ENCODE results near the gene B9D2. TPM values are rescaled to one million over a fixed set of nuclear protein-coding genes. Genes with fewer than 3 reads are reported as not detected.

The B9D2 gene
- total RNA-seq, 2 experiments from 2014 or later: 21.1 to 26.8 TPM

GRCh38 chr19:41319500-41320184 lies 44.3 kb downstream of the B9D2 start:
- Histone ChIP-seq H3K36me3 (ENCODE audit: insufficient read depth, low read length) (peaks cover 76% of the 10 kb centered on the region), H3K27ac (ENCODE audit: low read depth in 1 of 2, low read length in 2 of 2) (no peak overlapping the region), H3K4me3 (ENCODE audit: low read length) (no peak overlapping the region), H3K27me3 (ENCODE audit: control insufficient read depth in 1 of 2, insufficient read depth in 2 of 2, low read length in 2 of 2) (no peaks in the 10 kb centered on the region), H3K4me1 (ENCODE audit: insufficient read depth, low read length) (peaks cover 32% of the 10 kb centered on the region), H3K9me3 (ENCODE audit: control insufficient read depth in 1 of 2, insufficient read depth in 1 of 2, low read length in 2 of 2) (no peaks in the 10 kb centered on the region)
- no peaks in the 10 kb centered on the region for H3K27me3 Mint-ChIP-seq
- ChIA-PET POLR2A (interaction anchor here (0.6 kb wide), 1 partner anchor 29 kb away, joined by 5 read pairs; no protein-coding TSS in a partner anchor), CTCF (no interaction called here)
- peak overlapping the region; percentile 30 for H3K4me3 Mint-ChIP-seq
- ATAC-seq (ENCODE audit: poor library complexity) (no peak), DNase-seq (peak in 1 of 14 experiments; percentile 31)
- H3K4me1 Mint-ChIP-seq (ENCODE audit: low read depth): peaks cover 42% of the 10 kb centered on the region
- H3K27ac Mint-ChIP-seq: peak overlapping the region; percentile 26
- no peaks in the 10 kb centered on the region for H3K9me3 Mint-ChIP-seq
- intact Hi-C loops (cut with DNase I, micrococcal nuclease): no loop called here
- TF ChIP-seq, protein P1, sequence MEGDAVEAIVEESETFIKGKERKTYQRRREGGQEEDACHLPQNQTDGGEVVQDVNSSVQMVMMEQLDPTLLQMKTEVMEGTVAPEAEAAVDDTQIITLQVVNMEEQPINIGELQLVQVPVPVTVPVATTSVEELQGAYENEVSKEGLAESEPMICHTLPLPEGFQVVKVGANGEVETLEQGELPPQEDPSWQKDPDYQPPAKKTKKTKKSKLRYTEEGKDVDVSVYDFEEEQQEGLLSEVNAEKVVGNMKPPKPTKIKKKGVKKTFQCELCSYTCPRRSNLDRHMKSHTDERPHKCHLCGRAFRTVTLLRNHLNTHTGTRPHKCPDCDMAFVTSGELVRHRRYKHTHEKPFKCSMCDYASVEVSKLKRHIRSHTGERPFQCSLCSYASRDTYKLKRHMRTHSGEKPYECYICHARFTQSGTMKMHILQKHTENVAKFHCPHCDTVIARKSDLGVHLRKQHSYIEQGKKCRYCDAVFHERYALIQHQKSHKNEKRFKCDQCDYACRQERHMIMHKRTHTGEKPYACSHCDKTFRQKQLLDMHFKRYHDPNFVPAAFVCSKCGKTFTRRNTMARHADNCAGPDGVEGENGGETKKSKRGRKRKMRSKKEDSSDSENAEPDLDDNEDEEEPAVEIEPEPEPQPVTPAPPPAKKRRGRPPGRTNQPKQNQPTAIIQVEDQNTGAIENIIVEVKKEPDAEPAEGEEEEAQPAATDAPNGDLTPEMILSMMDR (IDR thresholded peaks at IDR 0.05): no peak
- H3K36me3 Mint-ChIP-seq (ENCODE audit: low read depth): peaks cover 80% of the 10 kb centered on the region

DNA sequence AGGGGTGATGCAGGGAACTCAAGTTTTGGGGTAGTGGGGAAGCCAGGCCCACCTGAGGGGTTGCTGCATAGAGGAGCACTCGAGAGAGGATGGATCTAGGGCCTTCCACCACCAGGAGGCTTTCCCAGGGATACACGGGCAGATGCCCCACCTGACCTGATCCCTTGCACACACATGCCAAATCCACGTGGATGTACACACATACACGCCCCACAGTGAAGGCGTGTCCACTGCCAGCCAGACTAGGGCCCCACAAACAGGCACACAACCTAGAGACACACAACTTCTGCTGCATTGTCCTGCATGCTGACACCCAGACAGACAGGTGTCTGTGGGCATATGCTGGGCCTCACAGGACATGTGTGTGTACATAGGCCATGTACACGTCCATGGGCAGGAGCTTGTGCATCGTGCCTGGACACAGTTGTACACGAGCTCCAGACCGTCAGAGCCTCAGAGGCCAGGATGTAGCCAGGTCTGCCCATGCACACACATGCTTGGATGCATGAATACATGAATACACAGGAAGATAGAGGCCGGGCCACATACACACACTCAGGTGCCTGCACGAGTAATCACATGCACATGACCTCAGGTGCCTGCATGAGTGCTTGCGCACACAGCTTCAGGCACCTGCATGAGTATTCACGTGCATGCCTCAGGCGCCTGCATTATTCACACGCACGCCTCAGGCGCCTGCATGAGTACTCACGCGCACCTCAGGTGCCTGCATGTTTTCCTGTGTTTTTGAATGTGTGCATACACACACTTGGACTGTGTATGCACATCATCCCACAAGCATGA lies 45.1 kb downstream of the B9D2 start:
- POLR2A ChIA-PET: interaction anchor here (0.6 kb wide), 2 partner anchors 29 to 59 kb away, joined by 3 to 5 read pairs; no protein-coding TSS in a partner anchor
- peaks cover 80% of the 10 kb centered on the region for H3K36me3 Mint-ChIP-seq (ENCODE audit: low read depth)

GRCh38 chr19:41316306-41316920 lies 47.5 kb downstream of the B9D2 start:
- ATAC-seq (ENCODE audit: poor library complexity) (no peak), DNase-seq (peak in 2 of 14 experiments; percentile 19 to 31)
- Histone ChIP-seq H3K4me1 (ENCODE audit: insufficient read depth, low read length) (peaks cover 29% of the 10 kb centered on the region), H3K9me3 (ENCODE audit: control insufficient read depth in 1 of 2, insufficient read depth in 1 of 2, low read length in 2 of 2) (no peaks in the 10 kb centered on the region), H3K36me3 (ENCODE audit: insufficient read depth, low read length) (peaks cover 67% of the 10 kb centered on the region), H3K4me3 (ENCODE audit: low read length) (no peak overlapping the region), H3K27ac (ENCODE audit: low read depth in 1 of 2, low read length in 2 of 2) (no peak overlapping the region), H3K27me3 (ENCODE audit: control insufficient read depth in 1 of 2, insufficient read depth in 2 of 2, low read length in 2 of 2) (no peaks in the 10 kb centered on the region)
- TF ChIP-seq, protein P1 (IDR thresholded peaks at IDR 0.05): no peak
- peak overlapping the region; percentile 23 for H3K4me3 Mint-ChIP-seq
- H3K36me3 Mint-ChIP-seq (ENCODE audit: low read depth): peaks cover 86% of the 10 kb centered on the region
- POLR2A ChIA-PET: no interaction called here
- no peaks in the 10 kb centered on the region for H3K27me3 Mint-ChIP-seq
- H3K27ac Mint-ChIP-seq: peak overlapping the region; percentile 26
- H3K9me3 Mint-ChIP-seq: no peaks in the 10 kb centered on the region
- intact Hi-C loops (cut with DNase I, micrococcal nuclease): no loop called here
- H3K4me1 Mint-ChIP-seq (ENCODE audit: low read depth): peaks cover 50% of the 10 kb centered on the region
- CTCF ChIA-PET: no interaction called here

More for the DNA sequence above, 45.1 kb downstream of the B9D2 start:
- CTCF ChIA-PET: no interaction called here
- Histone ChIP-seq H3K4me1 (ENCODE audit: insufficient read depth, low read length) (peaks cover 26% of the 10 kb centered on the region), H3K36me3 (ENCODE audit: insufficient read depth, low read length) (peaks cover 71% of the 10 kb centered on the region), H3K27ac (ENCODE audit: low read depth in 1 of 2, low read length in 2 of 2) (no peak overlapping the region), H3K27me3 (ENCODE audit: control insufficient read depth in 1 of 2, insufficient read depth in 2 of 2, low read length in 2 of 2) (no peaks in the 10 kb centered on the region), H3K9me3 (ENCODE audit: control insufficient read depth in 1 of 2, insufficient read depth in 1 of 2, low read length in 2 of 2) (no peaks in the 10 kb centered on the region), H3K4me3 (ENCODE audit: low read length) (no peak overlapping the region)
- TF ChIP-seq, protein P1 (IDR thresholded peaks at IDR 0.05): no peak
- Mint-ChIP-seq H3K27ac (peak overlapping the region; percentile 26), H3K4me1 (ENCODE audit: low read depth) (peaks cover 34% of the 10 kb centered on the region), H3K4me3 (peak overlapping the region; percentile 30), H3K27me3 (no peaks in the 10 kb centered on the region), H3K9me3 (no peaks in the 10 kb centered on the region)
- ATAC-seq (ENCODE audit: poor library complexity) (peak; percentile 9), DNase-seq (peak in 2 of 14 experiments; percentile 19 to 48)
- intact Hi-C loops (cut with DNase I, micrococcal nuclease): no loop called here
